Measurements from ENCODE around the gene RMDN2. TPM values are rescaled to one million over a fixed set of nuclear protein-coding genes. Genes with fewer than 3 reads are reported as not detected.

Gene RMDN2, protein sequence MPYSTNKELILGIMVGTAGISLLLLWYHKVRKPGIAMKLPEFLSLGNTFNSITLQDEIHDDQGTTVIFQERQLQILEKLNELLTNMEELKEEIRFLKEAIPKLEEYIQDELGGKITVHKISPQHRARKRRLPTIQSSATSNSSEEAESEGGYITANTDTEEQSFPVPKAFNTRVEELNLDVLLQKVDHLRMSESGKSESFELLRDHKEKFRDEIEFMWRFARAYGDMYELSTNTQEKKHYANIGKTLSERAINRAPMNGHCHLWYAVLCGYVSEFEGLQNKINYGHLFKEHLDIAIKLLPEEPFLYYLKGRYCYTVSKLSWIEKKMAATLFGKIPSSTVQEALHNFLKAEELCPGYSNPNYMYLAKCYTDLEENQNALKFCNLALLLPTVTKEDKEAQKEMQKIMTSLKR
- polyA plus RNA-seq (2011; rRNA removed) (3.6 and 5.7 TPM in 2 replicates), polyA minus RNA-seq (2011; rRNA and poly(A)+ RNA removed) (1.3 and 2.0 TPM in 2 replicates)

DNA sequence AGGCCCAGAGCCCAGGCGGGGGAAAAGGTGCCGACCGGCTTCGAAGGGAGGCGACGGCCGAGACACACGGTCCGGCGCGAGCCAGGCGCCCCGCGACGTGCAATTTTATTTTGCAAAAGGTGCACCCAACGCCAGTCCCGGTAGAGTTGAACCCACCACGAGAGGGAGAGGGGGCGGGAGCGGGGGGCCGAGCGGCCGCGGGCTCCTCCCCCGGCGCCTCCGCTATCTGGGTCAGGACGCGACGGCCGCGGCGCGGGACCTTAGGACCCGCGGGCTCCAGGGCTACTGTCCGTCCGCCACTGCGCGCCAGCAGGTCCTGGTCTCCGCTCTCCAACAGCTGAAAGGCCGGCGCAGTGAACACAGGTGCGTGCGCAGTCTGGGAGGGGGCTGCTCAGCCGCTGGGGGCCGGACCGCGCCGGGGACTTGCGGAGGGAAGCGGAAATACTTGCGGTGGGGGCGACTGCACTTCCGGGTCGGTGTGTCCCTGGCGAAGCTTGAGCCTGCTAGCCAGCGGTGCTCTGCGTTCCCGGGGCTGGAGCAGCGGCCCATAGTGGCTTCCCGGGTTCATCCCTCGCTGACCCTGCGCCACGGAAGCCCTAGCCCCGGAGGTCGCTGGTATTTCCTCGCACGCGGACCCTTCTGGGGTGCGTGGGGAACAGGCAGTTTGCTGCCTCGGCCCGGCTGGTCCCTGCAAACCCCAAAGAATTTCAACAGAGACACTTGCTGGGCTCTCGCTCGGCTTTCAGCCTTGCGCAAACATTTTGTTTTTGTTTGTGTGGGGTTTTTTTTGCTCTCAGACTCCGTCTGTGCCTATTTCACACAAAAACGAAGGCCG, at the start of gene RMDN2:
Gene RMDN2, plus strand, starts transcription at position 225 of the 835 bp plus-strand sequence. CDS start 3,991 bp downstream, outside the sequence.
- POLR2A ChIA-PET: interaction anchor here (0.6 to 1.2 kb wide), 3 partner anchors 17 to 862 kb away, joined by 3 to 4 read pairs (median 3); no protein-coding TSS in a partner anchor
- CTCF ChIA-PET: interaction anchor here (0.6 kb wide), 1 partner anchor 511 kb away, joined by 4 read pairs; no protein-coding TSS in a partner anchor
- H3K27me3 ChIP-seq (ENCODE audit: control insufficient read depth, insufficient read depth, low read length): no peaks in the 10 kb centered on the region
- TF ChIP-seq, protein P1, sequence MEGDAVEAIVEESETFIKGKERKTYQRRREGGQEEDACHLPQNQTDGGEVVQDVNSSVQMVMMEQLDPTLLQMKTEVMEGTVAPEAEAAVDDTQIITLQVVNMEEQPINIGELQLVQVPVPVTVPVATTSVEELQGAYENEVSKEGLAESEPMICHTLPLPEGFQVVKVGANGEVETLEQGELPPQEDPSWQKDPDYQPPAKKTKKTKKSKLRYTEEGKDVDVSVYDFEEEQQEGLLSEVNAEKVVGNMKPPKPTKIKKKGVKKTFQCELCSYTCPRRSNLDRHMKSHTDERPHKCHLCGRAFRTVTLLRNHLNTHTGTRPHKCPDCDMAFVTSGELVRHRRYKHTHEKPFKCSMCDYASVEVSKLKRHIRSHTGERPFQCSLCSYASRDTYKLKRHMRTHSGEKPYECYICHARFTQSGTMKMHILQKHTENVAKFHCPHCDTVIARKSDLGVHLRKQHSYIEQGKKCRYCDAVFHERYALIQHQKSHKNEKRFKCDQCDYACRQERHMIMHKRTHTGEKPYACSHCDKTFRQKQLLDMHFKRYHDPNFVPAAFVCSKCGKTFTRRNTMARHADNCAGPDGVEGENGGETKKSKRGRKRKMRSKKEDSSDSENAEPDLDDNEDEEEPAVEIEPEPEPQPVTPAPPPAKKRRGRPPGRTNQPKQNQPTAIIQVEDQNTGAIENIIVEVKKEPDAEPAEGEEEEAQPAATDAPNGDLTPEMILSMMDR (IDR thresholded peaks at IDR 0.05; ENCODE audit: low read depth, low read length): 0 out of 2 replicates have a peak, but pooled peaks have one; percentile 21
- no peaks in the 10 kb centered on the region for H3K9me3 ChIP-seq (ENCODE audit: control insufficient read depth, insufficient read depth, low read length)
- peak; percentile 81 for DNase-seq (ENCODE audit: low read depth, low spot score)
- peak within 1 kb of the TSS; percentile 82 for H3K4me3 ChIP-seq (ENCODE audit: low read depth, low read length)
- peak within 1 kb of the TSS; percentile 75 for H3K27ac ChIP-seq (ENCODE audit: low read depth, low read length)

DNA sequence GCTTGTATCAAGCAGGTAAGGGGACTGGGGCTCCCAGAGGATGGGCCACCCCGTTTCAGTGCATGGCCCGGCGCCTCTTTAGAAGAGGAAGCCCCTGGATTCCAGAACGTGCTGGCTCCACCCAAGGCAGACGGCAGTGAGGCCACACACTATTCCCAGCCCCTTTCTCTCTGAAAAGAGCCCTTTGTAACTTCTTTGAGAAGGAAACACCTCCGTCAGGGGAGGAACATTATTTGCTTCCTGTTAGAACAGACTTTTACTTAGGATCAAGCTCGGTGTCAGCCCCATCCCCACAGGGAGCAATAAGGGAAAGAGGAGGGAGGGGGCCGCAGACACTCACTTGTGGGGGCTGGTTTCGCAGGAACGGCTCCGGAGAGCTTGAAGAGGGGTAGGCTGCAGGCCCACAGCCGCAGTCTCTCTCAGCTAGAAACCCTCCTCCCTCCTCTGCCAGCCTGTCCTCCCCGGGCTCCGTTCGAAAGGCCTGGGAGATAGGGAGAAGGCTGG, 49.6 kb upstream of the RMDN2 start:
- Histone ChIP-seq H3K4me3 (ENCODE audit: low read depth, low read length) (no peak overlapping the region), H3K9me3 (ENCODE audit: control insufficient read depth, insufficient read depth, low read length) (no peaks in the 10 kb centered on the region), H3K27me3 (ENCODE audit: control insufficient read depth, insufficient read depth, low read length) (no peaks in the 10 kb centered on the region), H3K27ac (ENCODE audit: low read depth, low read length) (no peak overlapping the region)
- POLR2A ChIA-PET: no interaction called here
- CTCF ChIA-PET: interaction anchor here (0.6 to 8.4 kb wide), 4 partner anchors 13 to 477 kb away, joined by 4 to 277 read pairs (median 93); no protein-coding TSS in a partner anchor
- TF ChIP-seq, protein P1 (IDR thresholded peaks at IDR 0.05; ENCODE audit: low read depth, low read length): no peak
- DNase-seq (ENCODE audit: low read depth, low spot score): no peak

DNA sequence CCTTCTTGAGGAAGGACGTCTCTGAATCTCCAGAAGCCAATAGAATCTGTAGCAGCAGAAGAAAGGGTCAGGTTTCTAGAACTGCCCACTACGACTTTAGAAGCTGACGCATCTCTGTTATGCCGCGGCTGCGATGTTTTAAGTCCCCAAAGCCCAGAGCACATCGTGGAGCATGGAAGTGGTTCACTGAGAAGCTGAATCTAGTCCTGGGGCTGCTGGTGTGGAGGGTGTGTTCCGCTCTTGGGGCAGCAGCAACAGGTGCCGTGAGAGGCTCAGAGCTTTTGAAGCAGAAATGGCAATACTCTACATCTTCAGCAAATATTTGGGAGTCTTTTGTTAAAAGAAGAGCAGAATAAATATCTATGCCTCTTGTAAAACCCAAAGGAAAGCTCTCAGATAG, 48.9 kb upstream of the RMDN2 start:
- ChIA-PET POLR2A (no interaction called here), CTCF (interaction anchor here (0.5 to 8.4 kb wide), 19 partner anchors 11 to 610 kb away, joined by 4 to 277 read pairs (median 10); no protein-coding TSS in a partner anchor)
- TF ChIP-seq, protein P1 (IDR thresholded peaks at IDR 0.05; ENCODE audit: low read depth, low read length): no peak
- H3K9me3 ChIP-seq (ENCODE audit: control insufficient read depth, insufficient read depth, low read length): no peaks in the 10 kb centered on the region
- no peak overlapping the region for H3K27ac ChIP-seq (ENCODE audit: low read depth, low read length)
- H3K27me3 ChIP-seq (ENCODE audit: control insufficient read depth, insufficient read depth, low read length): no peaks in the 10 kb centered on the region
- H3K4me3 ChIP-seq (ENCODE audit: low read depth, low read length): no peak overlapping the region
- DNase-seq (ENCODE audit: low read depth, low spot score): no peak

DNA sequence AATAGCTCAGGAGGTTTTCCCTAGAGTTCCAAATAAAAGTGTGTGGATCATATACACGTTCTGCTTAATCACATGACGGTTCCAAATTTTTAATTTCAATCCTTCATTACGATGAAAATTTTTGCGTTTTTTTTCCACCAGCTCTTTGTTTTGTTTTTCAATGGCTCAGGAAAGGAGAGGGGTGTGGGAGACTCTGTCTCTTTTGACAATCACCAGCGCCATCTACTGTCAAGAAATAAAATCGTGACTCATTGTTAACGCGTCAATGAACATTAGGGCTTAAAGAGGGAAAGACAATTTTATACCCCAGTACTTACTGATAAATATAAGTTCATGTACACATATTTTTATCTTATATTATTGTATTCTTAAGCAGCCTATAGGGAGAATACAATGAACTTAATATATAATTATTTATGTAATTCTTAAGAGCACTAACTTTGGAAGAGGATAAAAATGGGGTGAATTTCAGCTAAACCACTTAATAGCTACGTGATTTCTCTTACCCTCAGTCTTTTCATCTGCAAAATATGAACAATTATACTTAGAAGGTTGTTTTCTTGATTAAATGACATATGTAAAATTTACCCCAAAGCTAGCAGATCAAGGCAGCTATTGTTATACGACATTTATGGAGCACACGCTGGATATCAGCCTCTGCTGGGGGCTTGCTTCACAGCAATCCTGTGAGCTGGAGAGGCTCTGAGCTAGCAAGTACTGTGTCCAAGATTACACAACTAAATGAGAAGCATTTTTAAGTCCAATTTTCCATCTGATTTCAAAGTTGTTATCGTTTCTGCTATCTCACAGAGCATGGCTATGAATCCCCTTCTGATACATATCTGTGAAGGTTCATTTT, 47.4 kb upstream of the RMDN2 start:
- no peak for DNase-seq (ENCODE audit: low read depth, low spot score)
- Histone ChIP-seq H3K4me3 (ENCODE audit: low read depth, low read length) (no peak overlapping the region), H3K9me3 (ENCODE audit: control insufficient read depth, insufficient read depth, low read length) (no peaks in the 10 kb centered on the region), H3K27ac (ENCODE audit: low read depth, low read length) (no peak overlapping the region), H3K27me3 (ENCODE audit: control insufficient read depth, insufficient read depth, low read length) (no peaks in the 10 kb centered on the region)
- ChIA-PET CTCF (interaction anchor here (0.5 to 8.4 kb wide), 129 partner anchors 8 to 732 kb away, joined by 3 to 277 read pairs (median 4); no protein-coding TSS in a partner anchor), POLR2A (interaction anchor here (0.5 to 1.0 kb wide), 3 partner anchors 463 to 734 kb away, joined by 3 to 4 read pairs (median 3); no protein-coding TSS in a partner anchor)
- TF ChIP-seq, protein P1 (IDR thresholded peaks at IDR 0.05; ENCODE audit: low read depth, low read length): peak; percentile 65

Data from AG04450 (cell line).